Activated T-cell treated with anti-CD3 and anti-CD28 coated beads, Interleukin-2, amount 50 U/mL, for 24 hours (primary cell): Measurements from ENCODE around the gene NAT9.

ENCODE experiments used
- DNase-seq: peaks from one replicate; pipeline ENCODE4 v3.0.0-alpha.2; 2020
- H3K27ac Mint-ChIP-seq: 2 replicates; pipeline ENCODE4 v1.8.0; 2020; ENCODE audit warnings: mild to moderate bottlenecking, mixed read lengths
- H3K27me3 Mint-ChIP-seq: 2 replicates; pipeline ENCODE4 v1.8.0; 2020; ENCODE audit warnings: mixed read lengths
- H3K36me3 Mint-ChIP-seq: 2 replicates; pipeline ENCODE4 v1.8.0; 2020; ENCODE audit warnings: low read depth, mixed read lengths
- H3K4me1 Mint-ChIP-seq: 2 replicates; pipeline ENCODE4 v1.8.0; 2020; ENCODE audit warnings: low read depth, mixed read lengths
- H3K4me3 Mint-ChIP-seq: 2 replicates; pipeline ENCODE4 v1.8.0; 2020; ENCODE audit warnings: mild to moderate bottlenecking, moderate library complexity, mixed read lengths
- H3K9me3 Mint-ChIP-seq: 2 replicates; pipeline ENCODE4 v1.8.0; 2020; ENCODE audit warnings: mixed read lengths

Gene NAT9

GRCh38 chr17:74744714-74745547 lies 31.2 kb downstream of the NAT9 start:
- no peaks in the 10 kb centered on the region for H3K27me3 Mint-ChIP-seq
- H3K4me3 Mint-ChIP-seq: peak overlapping the region; percentile 18
- H3K27ac Mint-ChIP-seq: peak overlapping the region; percentile 55
- peak; percentile 94 for DNase-seq
- H3K9me3 Mint-ChIP-seq: no peaks in the 10 kb centered on the region
- peaks cover 8% of the 10 kb centered on the region for H3K36me3 Mint-ChIP-seq
- H3K4me1 Mint-ChIP-seq: peaks cover 69% of the 10 kb centered on the region

GRCh38 chr17:74744349-74744713 lies 31.8 kb downstream of the NAT9 start:
- Mint-ChIP-seq H3K27me3 (no peaks in the 10 kb centered on the region), H3K4me3 (no peak overlapping the region), H3K9me3 (no peaks in the 10 kb centered on the region)

GRCh38 chr17:74743755-74744154 lies 32.4 kb downstream of the NAT9 start:
- DNase-seq: no peak
- Mint-ChIP-seq H3K36me3 (peaks cover 2% of the 10 kb centered on the region), H3K9me3 (no peaks in the 10 kb centered on the region), H3K27me3 (no peaks in the 10 kb centered on the region), H3K4me3 (no peak overlapping the region), H3K27ac (no peak overlapping the region), H3K4me1 (peaks cover 78% of the 10 kb centered on the region)

More at GRCh38 chr17:74744349-74744713, 31.8 kb downstream of the NAT9 start:
- peaks cover 73% of the 10 kb centered on the region for H3K4me1 Mint-ChIP-seq
- no peak for DNase-seq
- H3K36me3 Mint-ChIP-seq: peaks cover 2% of the 10 kb centered on the region
- no peak overlapping the region for H3K27ac Mint-ChIP-seq

- Mint-ChIP-seq H3K36me3 (no peaks in the 10 kb centered on the region), H3K4me1 (peaks cover 85% of the 10 kb centered on the region), H3K9me3 (no peaks in the 10 kb centered on the region), H3K4me3 (no peak overlapping the region), H3K27ac (peak overlapping the region; percentile 89), H3K27me3 (no peaks in the 10 kb centered on the region)
- DNase-seq: no peak
Measured at GRCh38 chr17:74742978-74743545, 33.1 kb downstream of the NAT9 start.

- no peaks in the 10 kb centered on the region for H3K27me3 Mint-ChIP-seq
- H3K4me3 Mint-ChIP-seq: peak overlapping the region; percentile 33
- peaks cover 85% of the 10 kb centered on the region for H3K4me1 Mint-ChIP-seq
- peak overlapping the region; percentile 89 for H3K27ac Mint-ChIP-seq
- DNase-seq: peak; percentile 67
- no peaks in the 10 kb centered on the region for H3K36me3 Mint-ChIP-seq
- H3K9me3 Mint-ChIP-seq: no peaks in the 10 kb centered on the region
Measured at GRCh38 chr17:74742153-74742515, 34.0 kb downstream of the NAT9 start.

- H3K36me3 Mint-ChIP-seq: no peaks in the 10 kb centered on the region
- H3K4me1 Mint-ChIP-seq: peaks cover 80% of the 10 kb centered on the region
- peak overlapping the region; percentile 45 for H3K27ac Mint-ChIP-seq
- no peak for DNase-seq
- no peak overlapping the region for H3K4me3 Mint-ChIP-seq
- peaks cover 4% of the 10 kb centered on the region for H3K27me3 Mint-ChIP-seq
- H3K9me3 Mint-ChIP-seq: no peaks in the 10 kb centered on the region
Measured at GRCh38 chr17:74740641-74741387, 35.3 kb downstream of the NAT9 start.

GRCh38 chr17:74740173-74740572 lies 36.0 kb downstream of the NAT9 start:
- DNase-seq: no peak
- Mint-ChIP-seq H3K9me3 (no peaks in the 10 kb centered on the region), H3K27me3 (peaks cover 4% of the 10 kb centered on the region), H3K27ac (peak overlapping the region; percentile 45), H3K36me3 (no peaks in the 10 kb centered on the region), H3K4me1 (peaks cover 80% of the 10 kb centered on the region), H3K4me3 (no peak overlapping the region)

GRCh38 chr17:74739227-74739831 lies 36.8 kb downstream of the NAT9 start:
- Mint-ChIP-seq H3K4me1 (peaks cover 73% of the 10 kb centered on the region), H3K4me3 (peak overlapping the region; percentile 28), H3K27ac (peak overlapping the region; percentile 82), H3K36me3 (no peaks in the 10 kb centered on the region), H3K9me3 (no peaks in the 10 kb centered on the region), H3K27me3 (peaks cover 4% of the 10 kb centered on the region)
- DNase-seq: no peak

GRCh38 chr17:74738051-74738996 lies 37.8 kb downstream of the NAT9 start:
- Mint-ChIP-seq H3K36me3 (no peaks in the 10 kb centered on the region), H3K27me3 (peaks cover 4% of the 10 kb centered on the region), H3K27ac (peak overlapping the region; percentile 82), H3K4me1 (peaks cover 63% of the 10 kb centered on the region), H3K9me3 (no peaks in the 10 kb centered on the region), H3K4me3 (peak overlapping the region; percentile 72)
- DNase-seq: peak; percentile 81

GRCh38 chr17:74737299-74738050 lies 38.7 kb downstream of the NAT9 start:
- peaks cover 55% of the 10 kb centered on the region for H3K4me1 Mint-ChIP-seq
- H3K27ac Mint-ChIP-seq: peak overlapping the region; percentile 82
- no peaks in the 10 kb centered on the region for H3K36me3 Mint-ChIP-seq
- no peaks in the 10 kb centered on the region for H3K9me3 Mint-ChIP-seq
- peak; percentile 64 for DNase-seq
- peaks cover 4% of the 10 kb centered on the region for H3K27me3 Mint-ChIP-seq
- peak overlapping the region; percentile 72 for H3K4me3 Mint-ChIP-seq

GRCh38 chr17:74736513-74737298 lies 39.4 kb downstream of the NAT9 start, which contains the start of gene RAB37:
Gene RAB37, plus strand, starts transcription at chr17:74737256. Its CDS starts 17 bp downstream, at chr17:74737273.
- Mint-ChIP-seq H3K27me3 (peaks cover 4% of the 10 kb centered on the region), H3K4me1 (peaks cover 47% of the 10 kb centered on the region), H3K9me3 (no peaks in the 10 kb centered on the region), H3K4me3 (peak within 1 kb of the TSS; percentile 72), H3K27ac (peak within 1 kb of the TSS; percentile 82), H3K36me3 (no peaks in the 10 kb centered on the region)
- peak; percentile 71 for DNase-seq

- H3K4me3 Mint-ChIP-seq: no peak overlapping the region
- no peaks in the 10 kb centered on the region for H3K36me3 Mint-ChIP-seq
- peaks cover 42% of the 10 kb centered on the region for H3K4me1 Mint-ChIP-seq
- H3K9me3 Mint-ChIP-seq: no peaks in the 10 kb centered on the region
- H3K27me3 Mint-ChIP-seq: peaks cover 4% of the 10 kb centered on the region
- DNase-seq: no peak
- H3K27ac Mint-ChIP-seq: no peak overlapping the region
Measured at GRCh38 chr17:74734256-74734655, 41.9 kb downstream of the NAT9 start.
